ENCODE results near the gene MICAL2.

MICAL2 gene

DNA sequence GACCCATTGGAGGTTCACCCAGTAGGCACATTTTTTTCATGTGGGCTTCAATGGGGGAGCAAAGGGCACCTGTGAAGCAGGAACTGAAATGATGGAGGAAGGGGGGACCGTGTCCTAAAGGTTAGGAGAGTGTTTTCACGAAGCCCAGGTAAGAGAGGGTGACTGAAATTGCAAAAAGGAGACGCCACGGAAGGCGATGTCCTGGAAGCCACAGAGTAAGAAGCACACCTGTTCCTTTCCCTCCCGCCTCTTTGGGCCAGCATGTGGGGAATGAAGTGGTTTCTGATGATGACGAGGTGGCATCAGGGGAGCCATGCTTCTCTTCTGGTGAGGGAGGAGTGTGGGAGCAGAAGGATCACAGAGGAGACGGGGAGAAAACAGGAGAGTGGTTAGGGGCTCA is 37.0 kb upstream of the MICAL2 start:
- TF ChIP-seq, protein P1, sequence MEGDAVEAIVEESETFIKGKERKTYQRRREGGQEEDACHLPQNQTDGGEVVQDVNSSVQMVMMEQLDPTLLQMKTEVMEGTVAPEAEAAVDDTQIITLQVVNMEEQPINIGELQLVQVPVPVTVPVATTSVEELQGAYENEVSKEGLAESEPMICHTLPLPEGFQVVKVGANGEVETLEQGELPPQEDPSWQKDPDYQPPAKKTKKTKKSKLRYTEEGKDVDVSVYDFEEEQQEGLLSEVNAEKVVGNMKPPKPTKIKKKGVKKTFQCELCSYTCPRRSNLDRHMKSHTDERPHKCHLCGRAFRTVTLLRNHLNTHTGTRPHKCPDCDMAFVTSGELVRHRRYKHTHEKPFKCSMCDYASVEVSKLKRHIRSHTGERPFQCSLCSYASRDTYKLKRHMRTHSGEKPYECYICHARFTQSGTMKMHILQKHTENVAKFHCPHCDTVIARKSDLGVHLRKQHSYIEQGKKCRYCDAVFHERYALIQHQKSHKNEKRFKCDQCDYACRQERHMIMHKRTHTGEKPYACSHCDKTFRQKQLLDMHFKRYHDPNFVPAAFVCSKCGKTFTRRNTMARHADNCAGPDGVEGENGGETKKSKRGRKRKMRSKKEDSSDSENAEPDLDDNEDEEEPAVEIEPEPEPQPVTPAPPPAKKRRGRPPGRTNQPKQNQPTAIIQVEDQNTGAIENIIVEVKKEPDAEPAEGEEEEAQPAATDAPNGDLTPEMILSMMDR (IDR thresholded peaks at IDR 0.05; ENCODE audit: low read depth, low read length) = no peak
- no peak for DNase-seq (ENCODE audit: low read depth, low spot score)
- in situ Hi-C loops (cut with HindIII; ENCODE audit: low sequenced_read_pairs) = no loop called here

DNA sequence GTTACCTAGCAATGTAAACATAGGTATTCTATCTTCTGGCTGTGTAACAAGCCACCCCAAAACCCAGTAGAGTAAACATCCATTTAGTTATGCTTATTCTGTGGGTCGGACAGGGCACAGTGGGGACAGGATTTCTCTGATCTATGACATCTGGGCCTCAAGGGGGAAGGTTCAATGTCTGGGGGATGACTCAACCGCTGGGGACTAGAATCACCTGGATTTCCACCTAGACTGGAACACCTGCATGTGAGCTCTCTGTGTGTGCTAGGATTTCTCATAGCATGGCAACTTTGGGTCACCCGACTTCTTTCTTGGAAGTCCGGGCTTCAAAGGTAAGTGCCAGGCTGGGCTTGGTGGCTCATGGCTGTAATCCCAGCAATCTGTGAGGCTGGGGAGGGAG is 36.5 kb upstream of the MICAL2 start:
- no peak for DNase-seq (ENCODE audit: low read depth, low spot score)
- no peak overlapping the region for H3K4me3 ChIP-seq (ENCODE audit: low read depth, low read length)
- in situ Hi-C loops (cut with HindIII; ENCODE audit: low sequenced_read_pairs) = no loop called here
- TF ChIP-seq, protein P1 (IDR thresholded peaks at IDR 0.05; ENCODE audit: low read depth, low read length) = no peak

More for the DNA sequence above, 37.0 kb upstream of the MICAL2 start:
- no peak overlapping the region for H3K4me3 ChIP-seq (ENCODE audit: low read depth, low read length)

DNA sequence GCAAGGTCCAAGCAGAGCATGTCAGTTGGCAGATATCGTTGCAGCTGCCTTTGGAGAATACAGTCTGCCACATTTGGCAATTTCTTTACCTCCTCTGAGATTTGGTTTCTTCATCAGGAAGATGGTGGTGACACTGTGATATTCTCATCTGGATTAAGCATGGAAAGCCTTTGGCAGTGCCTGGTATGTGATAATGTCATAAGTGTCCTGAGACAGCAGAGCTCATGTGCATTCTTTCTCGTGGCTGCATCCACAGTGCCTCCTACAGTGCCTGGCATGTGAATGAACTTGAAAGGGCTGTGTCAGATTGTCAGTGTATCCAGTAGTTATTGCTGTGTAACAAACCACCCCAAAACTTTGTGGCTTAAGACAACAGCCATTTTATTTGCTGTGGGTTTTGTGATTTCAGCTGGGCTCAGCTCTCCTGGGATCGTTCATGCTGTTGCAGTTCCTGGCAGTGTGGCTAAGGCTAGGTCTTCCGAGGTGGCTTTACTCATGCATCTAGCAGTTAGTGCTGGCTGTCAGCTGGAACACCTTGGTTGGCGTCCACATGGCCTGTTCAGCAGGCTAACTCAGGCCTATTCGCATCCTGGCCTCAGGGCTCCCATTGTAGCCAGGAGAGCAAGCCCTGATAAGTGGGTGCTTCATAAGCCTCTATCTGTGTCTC is 35.7 kb upstream of the MICAL2 start:
- DNase-seq (ENCODE audit: low read depth, low spot score) = no peak
- H3K4me3 ChIP-seq (ENCODE audit: low read depth, low read length) = no peak overlapping the region
- TF ChIP-seq, protein P1 (IDR thresholded peaks at IDR 0.05; ENCODE audit: low read depth, low read length) = no peak
- in situ Hi-C loops (cut with HindIII; ENCODE audit: low sequenced_read_pairs) = no loop called here

DNA sequence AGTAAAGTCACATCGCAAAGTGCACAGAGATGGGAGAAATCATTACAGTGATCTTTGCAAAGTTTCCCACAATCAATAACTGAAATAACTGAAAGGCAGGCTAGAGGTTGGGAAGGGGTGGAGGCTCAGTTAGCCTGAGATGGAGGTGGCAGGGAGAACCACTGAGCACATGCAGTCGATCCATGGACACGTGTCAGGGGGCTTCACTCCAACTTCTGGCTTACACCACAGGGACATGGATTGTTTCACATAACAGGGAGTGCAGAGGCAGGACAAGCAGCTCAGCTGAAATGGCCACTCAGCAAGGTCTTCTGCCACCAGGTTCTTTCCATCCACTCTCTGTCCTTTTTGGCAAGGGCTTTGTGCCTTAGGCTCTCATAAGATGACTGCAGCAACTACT is 35.1 kb upstream of the MICAL2 start:
- in situ Hi-C loops (cut with HindIII; ENCODE audit: low sequenced_read_pairs) = no loop called here
- no peak overlapping the region for H3K4me3 ChIP-seq (ENCODE audit: low read depth, low read length)
- TF ChIP-seq, protein P1 (IDR thresholded peaks at IDR 0.05; ENCODE audit: low read depth, low read length) = no peak
- DNase-seq (ENCODE audit: low read depth, low spot score) = no peak

DNA sequence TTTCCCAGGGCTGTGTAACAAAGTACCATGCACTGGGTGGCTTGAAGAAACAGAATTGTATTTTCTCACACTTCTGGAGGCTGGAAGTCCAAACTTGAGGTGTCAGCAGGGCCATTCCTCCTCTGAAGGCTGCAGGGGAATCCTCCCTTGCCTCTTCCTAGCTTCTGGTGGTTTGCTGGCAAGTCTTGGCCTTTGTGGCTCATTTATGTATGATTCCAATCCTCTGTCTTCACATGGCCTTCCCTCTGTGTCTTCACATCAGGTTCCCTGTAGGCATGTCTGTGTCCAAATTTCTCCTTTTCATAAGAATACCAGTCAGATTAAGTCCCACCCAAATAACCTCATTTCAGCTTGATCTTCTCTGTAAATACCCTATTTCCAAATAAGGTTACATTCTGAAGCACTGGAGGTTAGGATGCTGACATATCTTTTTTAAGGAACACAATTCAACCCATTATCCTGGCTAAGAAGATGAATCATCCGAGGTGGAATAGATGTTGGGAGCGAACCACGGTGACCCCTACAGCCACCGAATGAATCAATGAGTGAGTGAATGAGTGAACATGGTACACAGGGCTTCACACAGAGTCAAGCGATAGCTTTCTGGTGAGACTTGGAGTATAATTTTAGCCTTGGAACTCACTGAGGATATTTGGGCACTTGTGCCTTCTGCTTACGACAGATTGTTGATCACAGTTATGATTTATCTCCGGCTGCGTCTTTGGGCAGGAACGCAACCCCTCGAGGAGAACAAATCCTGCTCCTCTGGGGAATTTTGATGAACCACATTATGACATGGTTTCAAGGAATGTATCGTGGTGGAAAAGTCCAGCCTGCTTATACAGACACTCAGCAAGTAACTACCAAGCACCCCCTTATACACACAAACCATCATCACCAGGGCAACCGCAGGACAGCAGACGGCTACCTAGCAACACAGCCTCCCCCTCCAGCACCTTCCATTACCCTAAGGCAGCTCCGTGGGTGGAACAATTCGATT is 34.3 kb upstream of the MICAL2 start:
- in situ Hi-C loops (cut with HindIII; ENCODE audit: low sequenced_read_pairs) = no loop called here
- peak; percentile 100 for DNase-seq (ENCODE audit: low read depth, low spot score)
- TF ChIP-seq, protein P1 (IDR thresholded peaks at IDR 0.05; ENCODE audit: low read depth, low read length) = no peak
- H3K4me3 ChIP-seq (ENCODE audit: low read depth, low read length) = no peak overlapping the region

DNA sequence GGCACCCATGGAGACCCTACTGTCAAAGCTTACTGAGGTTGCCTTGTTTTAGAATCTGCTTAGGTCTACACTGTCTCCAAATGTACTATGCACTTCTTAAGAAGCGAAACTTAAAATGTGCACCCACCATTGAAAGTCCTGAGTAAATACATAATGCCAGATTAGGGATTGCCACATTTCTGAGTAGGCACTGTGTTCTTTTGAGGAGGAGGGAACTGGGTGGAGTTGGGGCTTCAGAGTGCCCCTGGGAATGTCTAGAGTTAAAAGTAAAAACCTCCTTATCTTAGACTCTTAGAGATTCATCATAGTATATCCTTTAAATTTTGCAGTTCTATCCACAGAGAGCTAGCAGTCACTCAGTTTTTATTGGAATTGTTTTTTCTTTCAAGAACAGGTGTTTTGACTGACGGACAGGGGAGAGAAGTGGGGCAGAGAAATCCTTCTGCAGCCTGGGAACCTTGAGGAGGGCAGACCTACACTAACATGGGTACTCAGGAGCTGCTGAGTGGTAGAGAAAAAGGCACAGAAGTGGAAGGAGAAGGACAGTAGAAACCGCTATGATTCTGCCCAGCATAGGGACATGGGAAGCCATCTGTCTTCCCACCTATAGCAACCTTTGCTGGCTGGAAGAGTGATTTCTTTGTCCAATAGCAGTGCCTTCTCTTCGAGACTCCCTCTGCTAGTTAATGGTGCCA is 33.4 kb upstream of the MICAL2 start:
- DNase-seq (ENCODE audit: low read depth, low spot score) = no peak
- TF ChIP-seq, protein P1 (IDR thresholded peaks at IDR 0.05; ENCODE audit: low read depth, low read length) = no peak
- in situ Hi-C loops (cut with HindIII; ENCODE audit: low sequenced_read_pairs) = no loop called here
- H3K4me3 ChIP-seq (ENCODE audit: low read depth, low read length) = no peak overlapping the region
